EH (cell line): Measurements from ENCODE around the gene ADAMTS17.
A peak's percentile ranks its signal among the peaks of the same experiment; 100 is the strongest.

Experiments used
- DNase-seq: peaks from one replicate; pipeline ENCODE4 v3.0.0-alpha.2; 2015; ENCODE audit warnings: low read depth

ADAMTS17 gene

GRCh38 chr15:100310513-100311153 lies 31.1 kb downstream of the ADAMTS17 start:
- DNase-seq, result no peak

GRCh38 chr15:100310041-100310405 lies 31.8 kb downstream of the ADAMTS17 start:
- DNase-seq, result no peak

GRCh38 chr15:100309109-100310040 lies 32.4 kb downstream of the ADAMTS17 start:
- no peak for DNase-seq

- no peak for DNase-seq
Measured at GRCh38 chr15:100308608-100309007, 33.2 kb downstream of the ADAMTS17 start.

- no peak for DNase-seq
Measured at GRCh38 chr15:100308213-100308600, 33.6 kb downstream of the ADAMTS17 start.

GRCh38 chr15:100307241-100308212 lies 34.2 kb downstream of the ADAMTS17 start:
- DNase-seq, result no peak

- DNase-seq, result no peak
Measured at GRCh38 chr15:100306098-100306497, 35.7 kb downstream of the ADAMTS17 start.

- no peak for DNase-seq
Measured at GRCh38 chr15:100301910-100302431, 39.8 kb downstream of the ADAMTS17 start.

GRCh38 chr15:100298257-100298656 lies 43.5 kb downstream of the ADAMTS17 start:
- no peak for DNase-seq

GRCh38 chr15:100297812-100298211 lies 44.0 kb downstream of the ADAMTS17 start:
- no peak for DNase-seq

GRCh38 chr15:100295939-100296565 lies 45.7 kb downstream of the ADAMTS17 start:
- DNase-seq, result no peak

GRCh38 chr15:100292010-100292409 lies 49.8 kb downstream of the ADAMTS17 start:
- no peak for DNase-seq

- DNase-seq, result peak; percentile 0
Measured at GRCh38 chr15:100291106-100291505, 50.7 kb downstream of the ADAMTS17 start.

- no peak for DNase-seq
Measured at GRCh38 chr15:100285641-100286295, 56.0 kb downstream of the ADAMTS17 start.

- no peak for DNase-seq
Measured at GRCh38 chr15:100284701-100285100, 57.1 kb downstream of the ADAMTS17 start.

- DNase-seq, result no peak
Measured at GRCh38 chr15:100284191-100284590, 57.6 kb downstream of the ADAMTS17 start.

- no peak for DNase-seq
Measured at GRCh38 chr15:100281096-100281917, 60.5 kb downstream of the ADAMTS17 start.

- DNase-seq, result no peak
Measured at GRCh38 chr15:100279849-100280248, 61.9 kb downstream of the ADAMTS17 start.

GRCh38 chr15:100279446-100279845 lies 62.3 kb downstream of the ADAMTS17 start:
- DNase-seq, result no peak
